BLaER1 treated with 17β-estradiol and CSF1 and Interleukin-3, amounts not matched to agents 10 nM and 100 nM (cell line): Measurements from ENCODE around the gene MLPH.

Experiments
- H3K27ac ChIP-seq, 11 experiments: shearing (Covaris generic); formaldehyde crosslinking; 2 replicates each; pipeline ENCODE4 v1.8.1; 2022
- H3K27me3 ChIP-seq, 11 experiments: shearing (Covaris generic); formaldehyde crosslinking; 2 replicates each; pipeline ENCODE4 v1.8.1; 2022
- H3K36me3 ChIP-seq, 11 experiments: shearing (Covaris generic); formaldehyde crosslinking; 2 replicates each; pipeline ENCODE4 v1.8.1; 2022
- H3K4me1 ChIP-seq, 10 experiments: shearing (Covaris generic); formaldehyde crosslinking; 2 replicates each; pipeline ENCODE4 v1.8.1; 2022
- H3K4me2 ChIP-seq, 11 experiments: shearing (Covaris generic); formaldehyde crosslinking; 2 replicates each; pipeline ENCODE4 v1.8.1; 2022
- H3K4me3 ChIP-seq, 10 experiments: shearing (Covaris generic); formaldehyde crosslinking; 2 replicates each; pipeline ENCODE4 v1.8.1; 2022
- H3K9ac ChIP-seq, 11 experiments: shearing (Covaris generic); formaldehyde crosslinking; 2 replicates each; pipeline ENCODE4 v1.8.1; 2022
- H3K9me3 ChIP-seq, 11 experiments: shearing (Covaris generic); formaldehyde crosslinking; replicated peaks in 1 of 11; 2 replicates each; pipeline ENCODE4 v1.8.1; 2022
- H4K20me1 ChIP-seq, 11 experiments: shearing (Covaris generic); formaldehyde crosslinking; 2 replicates each; pipeline ENCODE4 v1.8.1; 2022
- Cebpa-rat ChIP-seq, 11 experiments: shearing (Covaris generic); IDR thresholded peaks; 2 replicates each; pipeline ENCODE4 v1.8.1; 2022

Gene MLPH

GRCh38 chr2:237547841-237548416 lies 60.9 kb downstream of the MLPH start:
- Histone ChIP-seq H4K20me1 (no peaks in the 10 kb centered on the region), H3K9me3 (peaks cover 4 to 6% (median 5%) of the 10 kb centered on the region in 11 experiments; a peak in 21 of 22 replicates), H3K36me3 (no peaks in the 10 kb centered on the region), H3K27me3 (no peaks in the 10 kb centered on the region), H3K4me1 (peaks cover 22 to 59% (median 48%) of the 10 kb centered on the region in 10 experiments), H3K4me2 (peak overlapping the region; percentile 42 to 80 (median 63)), H3K4me3 (no peak overlapping the region), H3K9ac (peak overlapping the region in 2 of 11 experiments; percentile 28 to 45; a peak in 2 of 22 replicates), H3K27ac (peak overlapping the region in 4 of 11 experiments; percentile 6 to 55 (median 25); a peak in 4 of 22 replicates)
- no peak for TF ChIP-seq Cebpa-rat (IDR thresholded peaks at IDR 0.05)

DNA sequence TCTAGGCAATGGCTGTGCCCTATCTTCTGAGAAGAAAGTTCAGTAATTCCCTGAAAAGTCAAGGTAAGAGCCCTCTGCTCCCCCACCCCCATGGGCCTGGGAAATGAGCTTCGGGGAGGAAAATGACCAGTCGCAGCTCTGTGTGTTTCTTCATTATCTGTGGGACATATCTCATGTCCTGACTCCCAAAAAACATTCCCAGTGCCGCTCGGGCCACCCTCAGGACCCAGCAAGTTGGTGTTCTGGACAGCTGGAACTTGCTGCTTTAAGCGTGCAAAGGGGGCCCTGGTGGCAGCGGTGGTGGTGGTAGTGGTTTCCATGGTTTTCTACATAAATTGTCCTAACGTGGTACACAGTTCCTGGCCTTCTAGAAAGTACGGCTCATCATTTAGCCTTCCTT lies 62.2 kb downstream of the MLPH start:
- no peaks in the 10 kb centered on the region for H3K36me3 ChIP-seq

DNA sequence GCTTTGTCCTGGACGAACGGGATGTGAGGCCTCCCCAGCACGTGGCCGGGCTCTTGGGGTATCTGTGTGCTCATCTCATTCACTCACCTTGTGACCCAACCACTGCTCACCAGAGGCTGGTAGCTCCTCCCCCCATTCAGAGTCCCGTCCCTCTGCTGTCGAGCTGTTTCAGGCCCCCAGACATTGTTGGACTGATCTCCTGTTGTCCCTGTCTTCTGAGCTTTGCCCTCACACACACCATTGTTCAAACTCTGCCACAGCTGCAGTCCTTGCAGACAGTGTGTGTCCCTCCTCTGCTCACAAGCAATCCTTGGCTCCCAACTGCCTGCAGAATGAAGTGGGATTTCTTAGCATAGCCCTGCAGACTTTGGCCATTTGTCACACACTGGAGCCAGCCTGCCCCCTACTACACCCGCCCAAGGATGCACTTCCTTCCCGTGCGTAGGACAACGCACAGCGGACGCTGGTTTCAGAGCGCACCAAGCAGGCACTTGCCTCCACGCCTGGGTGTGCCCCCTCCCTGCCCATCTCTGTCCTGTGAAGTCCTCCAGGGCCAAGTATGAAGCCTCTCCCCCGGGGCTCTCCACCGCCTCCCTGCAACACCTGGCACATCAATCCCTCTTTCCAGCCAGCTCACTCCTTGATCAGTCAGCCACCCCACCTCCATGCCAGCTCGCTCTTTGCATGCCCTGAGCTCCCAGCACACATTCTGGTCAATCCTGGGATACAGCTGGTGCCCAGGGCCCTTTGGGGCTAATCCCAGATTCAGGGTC lies 62.8 kb downstream of the MLPH start:
- Histone ChIP-seq H4K20me1 (no peaks in the 10 kb centered on the region), H3K27ac (no peak overlapping the region), H3K36me3 (no peaks in the 10 kb centered on the region), H3K4me3 (no peak overlapping the region), H3K4me2 (peak overlapping the region; percentile 21 to 80 (median 65)), H3K9ac (no peak overlapping the region), H3K4me1 (peaks cover 22 to 59% (median 48%) of the 10 kb centered on the region in 10 experiments), H3K27me3 (no peaks in the 10 kb centered on the region), H3K9me3 (peaks cover 15 to 25% (median 24%) of the 10 kb centered on the region in 11 experiments; a peak in 21 of 22 replicates)
- no peak for TF ChIP-seq Cebpa-rat (IDR thresholded peaks at IDR 0.05)

More for the DNA sequence above, 62.2 kb downstream of the MLPH start:
- Histone ChIP-seq H3K27me3 (no peaks in the 10 kb centered on the region), H3K9ac (no peak overlapping the region), H3K27ac (no peak overlapping the region), H3K4me3 (no peak overlapping the region), H3K4me1 (peaks cover 22 to 59% (median 48%) of the 10 kb centered on the region in 10 experiments), H4K20me1 (no peaks in the 10 kb centered on the region), H3K4me2 (peak overlapping the region; percentile 21 to 80 (median 65); a peak in 20 of 22 replicates), H3K9me3 (peaks cover 13 to 19% (median 18%) of the 10 kb centered on the region in 11 experiments; a peak in 21 of 22 replicates)
- TF ChIP-seq Cebpa-rat (IDR thresholded peaks at IDR 0.05): no peak

DNA sequence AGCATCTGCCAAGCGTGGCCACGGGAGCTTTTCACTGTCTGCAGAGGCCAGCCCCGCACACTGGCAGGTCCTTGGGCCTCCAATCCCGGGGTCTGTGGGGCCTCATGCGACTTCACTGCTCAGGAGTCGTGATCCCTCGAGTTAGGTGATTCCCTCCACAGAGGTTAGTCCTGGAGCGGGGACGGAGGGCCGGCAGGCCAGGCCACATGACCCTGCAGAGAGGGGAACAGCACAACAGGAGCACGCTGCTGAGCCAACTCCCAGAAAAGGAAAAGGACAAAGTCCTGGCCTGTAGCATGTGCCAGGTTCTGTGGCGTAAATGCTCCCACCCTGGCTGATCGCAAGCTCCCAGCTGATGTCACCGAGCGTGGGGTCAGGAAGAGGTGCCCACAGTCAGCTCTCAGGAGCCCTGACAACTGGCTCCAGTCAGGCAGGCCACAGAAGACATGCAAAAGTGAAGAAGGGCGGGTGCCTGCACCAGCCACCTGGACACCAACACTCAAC lies 64.1 kb downstream of the MLPH start:
- TF ChIP-seq Cebpa-rat (IDR thresholded peaks at IDR 0.05): no peak
- Histone ChIP-seq H3K27ac (no peak overlapping the region), H3K9me3 (peaks cover 28 to 38% (median 37%) of the 10 kb centered on the region in 11 experiments), H3K27me3 (no peaks in the 10 kb centered on the region), H3K4me1 (peaks cover 22 to 48% (median 40%) of the 10 kb centered on the region in 10 experiments), H3K36me3 (no peaks in the 10 kb centered on the region), H3K4me3 (no peak overlapping the region), H4K20me1 (no peaks in the 10 kb centered on the region), H3K9ac (no peak overlapping the region), H3K4me2 (no peak overlapping the region)

GRCh38 chr2:237552908-237553307 lies 65.9 kb downstream of the MLPH start:
- H4K20me1 ChIP-seq: no peaks in the 10 kb centered on the region
- H3K4me1 ChIP-seq: peaks cover 18 to 32% (median 25%) of the 10 kb centered on the region in 10 experiments
- peaks cover 31 to 42% (median 40%) of the 10 kb centered on the region in 11 experiments for H3K9me3 ChIP-seq
- no peaks in the 10 kb centered on the region for H3K27me3 ChIP-seq
- H3K36me3 ChIP-seq: no peaks in the 10 kb centered on the region
- H3K27ac ChIP-seq: no peak overlapping the region
- no peak for TF ChIP-seq Cebpa-rat (IDR thresholded peaks at IDR 0.05)
- no peak overlapping the region for H3K9ac ChIP-seq
- H3K4me2 ChIP-seq: no peak overlapping the region
- H3K4me3 ChIP-seq: no peak overlapping the region

DNA sequence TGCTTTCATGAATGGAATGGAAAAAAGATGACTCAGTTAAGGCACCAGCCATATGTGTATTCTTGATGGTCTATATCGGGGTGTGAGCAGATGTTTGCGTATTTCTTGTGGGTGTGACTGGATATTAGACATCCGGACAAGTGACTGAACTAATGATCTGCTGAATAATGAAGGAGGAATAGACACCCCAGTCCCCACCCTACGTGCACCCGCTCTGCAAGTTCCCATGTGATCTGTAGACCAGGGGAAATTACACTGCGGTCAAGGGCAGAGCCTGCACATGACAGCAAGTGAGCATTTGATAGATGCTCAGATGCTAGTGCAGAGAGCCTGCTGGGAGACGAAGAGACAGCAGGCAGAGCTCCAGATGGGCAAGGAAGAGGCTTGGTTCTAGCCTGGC lies 66.9 kb downstream of the MLPH start:
- Histone ChIP-seq H3K9me3 (peaks cover 31 to 42% (median 40%) of the 10 kb centered on the region in 11 experiments), H3K4me2 (no peak overlapping the region), H3K27ac (no peak overlapping the region), H3K9ac (no peak overlapping the region), H3K36me3 (no peaks in the 10 kb centered on the region), H3K4me3 (no peak overlapping the region), H3K4me1 (peaks cover 11 to 25% (median 17%) of the 10 kb centered on the region in 10 experiments), H4K20me1 (no peaks in the 10 kb centered on the region), H3K27me3 (no peaks in the 10 kb centered on the region)
- TF ChIP-seq Cebpa-rat (IDR thresholded peaks at IDR 0.05): no peak

- H3K36me3 ChIP-seq: no peaks in the 10 kb centered on the region
Observed at GRCh38 chr2:237555560-237555959, 68.5 kb downstream of the MLPH start.

GRCh38 chr2:237556773-237557632 lies 70.0 kb downstream of the MLPH start:
- Histone ChIP-seq H3K36me3 (no peaks in the 10 kb centered on the region), H3K4me1 (peaks cover 0 to 16% (median 12%) of the 10 kb centered on the region in 10 experiments; a peak in 14 of 20 replicates), H3K9ac (no peak overlapping the region), H3K9me3 (peaks cover 31 to 42% (median 40%) of the 10 kb centered on the region in 11 experiments), H3K27ac (no peak overlapping the region), H3K4me2 (no peak overlapping the region), H3K4me3 (no peak overlapping the region), H4K20me1 (no peaks in the 10 kb centered on the region), H3K27me3 (no peaks in the 10 kb centered on the region)
- no peak for TF ChIP-seq Cebpa-rat (IDR thresholded peaks at IDR 0.05)

More at GRCh38 chr2:237555560-237555959, 68.5 kb downstream of the MLPH start:
- Histone ChIP-seq H3K27ac (no peak overlapping the region), H3K4me2 (no peak overlapping the region), H4K20me1 (no peaks in the 10 kb centered on the region), H3K27me3 (no peaks in the 10 kb centered on the region), H3K9ac (no peak overlapping the region), H3K4me1 (peaks cover 0 to 17% (median 13%) of the 10 kb centered on the region in 10 experiments; a peak in 14 of 20 replicates), H3K9me3 (peaks cover 31 to 42% (median 40%) of the 10 kb centered on the region in 11 experiments), H3K4me3 (no peak overlapping the region)
- no peak for TF ChIP-seq Cebpa-rat (IDR thresholded peaks at IDR 0.05)
